Measurements from ENCODE around the gene CAMTA1. TPM values are rescaled to one million over a fixed set of nuclear protein-coding genes. Genes with fewer than 3 reads are reported as not detected.

Gene CAMTA1
- polyA plus RNA-seq, 1 donor from 2014 or later, result 162 TPM

DNA sequence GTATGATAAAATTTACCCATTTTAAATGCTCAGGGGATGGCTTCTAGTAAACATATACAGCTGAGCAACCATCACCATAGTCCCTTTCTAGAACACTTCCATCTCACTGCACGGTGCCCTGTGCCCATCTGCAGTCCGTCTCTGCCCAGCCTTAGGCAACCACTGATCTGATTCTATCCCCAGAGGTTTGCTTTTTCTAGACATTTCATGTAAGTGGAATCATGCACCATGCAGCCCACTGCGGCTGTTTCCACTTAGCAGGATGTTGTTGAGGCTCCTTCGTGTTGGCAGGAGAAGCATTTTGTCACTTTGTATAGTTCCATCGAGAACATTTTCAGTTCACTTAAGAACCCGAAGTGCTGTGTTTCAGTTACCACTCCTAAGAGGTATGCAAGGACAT lies 958.1 kb downstream of the CAMTA1 start:
- Histone ChIP-seq H3K9me3 (ENCODE audit: low read length) (no peaks in the 10 kb centered on the region), H3K27ac (ENCODE audit: low read length) (no peak overlapping the region), H3K4me3 (ENCODE audit: low read length) (no peak overlapping the region), H4K20me1 (ENCODE audit: insufficient read depth) (no peaks in the 10 kb centered on the region), H3K9me2 (ENCODE audit: insufficient read depth, low read length) (no peaks in the 10 kb centered on the region), H3K36me3 (ENCODE audit: insufficient read depth, low read length) (peaks cover 16% of the 10 kb centered on the region), H2AFZ (ENCODE audit: low read depth, low read length) (no peak overlapping the region), H3F3A (ENCODE audit: insufficient read depth, low read length, poor library complexity, severe bottlenecking) (no peaks in the 10 kb centered on the region), H3K79me2 (replicated peaks; ENCODE audit: insufficient read depth, low read length) (no peaks in the 10 kb centered on the region), H3K9ac (ENCODE audit: low read length) (no peak overlapping the region), H3K27me3 (ENCODE audit: insufficient read depth, low read depth, low read length) (no peaks in the 10 kb centered on the region), H3K4me2 (ENCODE audit: low read length) (no peak overlapping the region)
- TF ChIP-seq EZH2 (IDR thresholded peaks at IDR 0.05; ENCODE audit: borderline replicate concordance, insufficient read depth, low read length, poor library complexity, severe bottlenecking), result no peak
- TF ChIP-seq, protein P1, sequence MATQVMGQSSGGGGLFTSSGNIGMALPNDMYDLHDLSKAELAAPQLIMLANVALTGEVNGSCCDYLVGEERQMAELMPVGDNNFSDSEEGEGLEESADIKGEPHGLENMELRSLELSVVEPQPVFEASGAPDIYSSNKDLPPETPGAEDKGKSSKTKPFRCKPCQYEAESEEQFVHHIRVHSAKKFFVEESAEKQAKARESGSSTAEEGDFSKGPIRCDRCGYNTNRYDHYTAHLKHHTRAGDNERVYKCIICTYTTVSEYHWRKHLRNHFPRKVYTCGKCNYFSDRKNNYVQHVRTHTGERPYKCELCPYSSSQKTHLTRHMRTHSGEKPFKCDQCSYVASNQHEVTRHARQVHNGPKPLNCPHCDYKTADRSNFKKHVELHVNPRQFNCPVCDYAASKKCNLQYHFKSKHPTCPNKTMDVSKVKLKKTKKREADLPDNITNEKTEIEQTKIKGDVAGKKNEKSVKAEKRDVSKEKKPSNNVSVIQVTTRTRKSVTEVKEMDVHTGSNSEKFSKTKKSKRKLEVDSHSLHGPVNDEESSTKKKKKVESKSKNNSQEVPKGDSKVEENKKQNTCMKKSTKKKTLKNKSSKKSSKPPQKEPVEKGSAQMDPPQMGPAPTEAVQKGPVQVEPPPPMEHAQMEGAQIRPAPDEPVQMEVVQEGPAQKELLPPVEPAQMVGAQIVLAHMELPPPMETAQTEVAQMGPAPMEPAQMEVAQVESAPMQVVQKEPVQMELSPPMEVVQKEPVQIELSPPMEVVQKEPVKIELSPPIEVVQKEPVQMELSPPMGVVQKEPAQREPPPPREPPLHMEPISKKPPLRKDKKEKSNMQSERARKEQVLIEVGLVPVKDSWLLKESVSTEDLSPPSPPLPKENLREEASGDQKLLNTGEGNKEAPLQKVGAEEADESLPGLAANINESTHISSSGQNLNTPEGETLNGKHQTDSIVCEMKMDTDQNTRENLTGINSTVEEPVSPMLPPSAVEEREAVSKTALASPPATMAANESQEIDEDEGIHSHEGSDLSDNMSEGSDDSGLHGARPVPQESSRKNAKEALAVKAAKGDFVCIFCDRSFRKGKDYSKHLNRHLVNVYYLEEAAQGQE (IDR thresholded peaks at IDR 0.05; ENCODE audit: borderline replicate concordance), result no peak
- no peak for TF ChIP-seq EP300 (conservative IDR thresholded peaks at IDR 0.05; ENCODE audit: poor library complexity, severe bottlenecking)
- TF ChIP-seq SMC3 (conservative IDR thresholded peaks at IDR 0.05; ENCODE audit: poor library complexity), result no peak
- no peak for TF ChIP-seq RAD21 (conservative IDR thresholded peaks at IDR 0.05)
- no peak for TF ChIP-seq TAF1 (IDR thresholded peaks at IDR 0.05; ENCODE audit: low read depth)
- TF ChIP-seq MXI1 (conservative IDR thresholded peaks at IDR 0.05; ENCODE audit: poor library complexity, severe bottlenecking), result no peak
- no peak for TF ChIP-seq POLR2AphosphoS5 (IDR thresholded peaks at IDR 0.05)
- TF ChIP-seq, protein P2, sequence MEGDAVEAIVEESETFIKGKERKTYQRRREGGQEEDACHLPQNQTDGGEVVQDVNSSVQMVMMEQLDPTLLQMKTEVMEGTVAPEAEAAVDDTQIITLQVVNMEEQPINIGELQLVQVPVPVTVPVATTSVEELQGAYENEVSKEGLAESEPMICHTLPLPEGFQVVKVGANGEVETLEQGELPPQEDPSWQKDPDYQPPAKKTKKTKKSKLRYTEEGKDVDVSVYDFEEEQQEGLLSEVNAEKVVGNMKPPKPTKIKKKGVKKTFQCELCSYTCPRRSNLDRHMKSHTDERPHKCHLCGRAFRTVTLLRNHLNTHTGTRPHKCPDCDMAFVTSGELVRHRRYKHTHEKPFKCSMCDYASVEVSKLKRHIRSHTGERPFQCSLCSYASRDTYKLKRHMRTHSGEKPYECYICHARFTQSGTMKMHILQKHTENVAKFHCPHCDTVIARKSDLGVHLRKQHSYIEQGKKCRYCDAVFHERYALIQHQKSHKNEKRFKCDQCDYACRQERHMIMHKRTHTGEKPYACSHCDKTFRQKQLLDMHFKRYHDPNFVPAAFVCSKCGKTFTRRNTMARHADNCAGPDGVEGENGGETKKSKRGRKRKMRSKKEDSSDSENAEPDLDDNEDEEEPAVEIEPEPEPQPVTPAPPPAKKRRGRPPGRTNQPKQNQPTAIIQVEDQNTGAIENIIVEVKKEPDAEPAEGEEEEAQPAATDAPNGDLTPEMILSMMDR (IDR thresholded peaks at IDR 0.05; ENCODE audit: poor library complexity, severe bottlenecking), result no peak

DNA sequence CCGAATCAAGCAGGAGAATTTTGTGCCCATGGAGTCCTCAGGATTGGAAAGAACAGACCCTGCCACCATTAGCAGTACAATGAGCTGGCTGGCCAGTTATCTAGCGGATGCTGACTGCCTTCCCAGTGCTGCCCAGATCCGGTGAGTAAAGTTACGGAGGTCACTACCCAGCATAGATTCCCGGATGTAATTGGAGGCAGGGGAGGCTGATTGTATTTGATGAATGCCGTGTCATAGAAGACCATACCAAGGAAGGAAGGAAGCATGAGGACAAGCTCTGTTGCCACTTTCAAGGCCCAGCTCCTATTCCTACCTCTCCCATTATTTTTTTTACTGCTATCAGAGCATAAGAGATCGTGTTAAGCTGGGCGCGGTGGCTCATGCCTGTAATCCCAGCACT lies 959.6 kb downstream of the CAMTA1 start:
- TF ChIP-seq RAD21 (conservative IDR thresholded peaks at IDR 0.05) (no peak), TAF1 (IDR thresholded peaks at IDR 0.05; ENCODE audit: low read depth) (no peak), SMC3 (conservative IDR thresholded peaks at IDR 0.05; ENCODE audit: poor library complexity) (no peak), POLR2AphosphoS5 (IDR thresholded peaks at IDR 0.05) (no peak), MXI1 (conservative IDR thresholded peaks at IDR 0.05; ENCODE audit: poor library complexity, severe bottlenecking) (no peak), EP300 (conservative IDR thresholded peaks at IDR 0.05; ENCODE audit: poor library complexity, severe bottlenecking) (no peak), EZH2 (IDR thresholded peaks at IDR 0.05; ENCODE audit: borderline replicate concordance, insufficient read depth, low read length, poor library complexity, severe bottlenecking) (no peak)
- TF ChIP-seq, protein P1 (IDR thresholded peaks at IDR 0.05; ENCODE audit: borderline replicate concordance), result no peak
- TF ChIP-seq, protein P2 (IDR thresholded peaks at IDR 0.05; ENCODE audit: poor library complexity, severe bottlenecking), result no peak
- H2AFZ ChIP-seq (ENCODE audit: low read depth, low read length), result no peak overlapping the region
- H3K4me3 ChIP-seq (ENCODE audit: low read length), result no peak overlapping the region
- H3K27me3 ChIP-seq (ENCODE audit: insufficient read depth, low read depth, low read length), result no peaks in the 10 kb centered on the region
- no peak overlapping the region for H3K4me2 ChIP-seq (ENCODE audit: low read length)
- no peaks in the 10 kb centered on the region for H3K79me2 ChIP-seq (replicated peaks; ENCODE audit: insufficient read depth, low read length)
- no peaks in the 10 kb centered on the region for H3K9me3 ChIP-seq (ENCODE audit: low read length)
- H4K20me1 ChIP-seq (ENCODE audit: insufficient read depth), result no peaks in the 10 kb centered on the region
- peaks cover 6% of the 10 kb centered on the region for H3K36me3 ChIP-seq (ENCODE audit: insufficient read depth, low read length)
- H3K27ac ChIP-seq (ENCODE audit: low read length), result no peak overlapping the region
- H3K9ac ChIP-seq (ENCODE audit: low read length), result no peak overlapping the region
- H3F3A ChIP-seq (ENCODE audit: insufficient read depth, low read length, poor library complexity, severe bottlenecking), result no peaks in the 10 kb centered on the region
- H3K9me2 ChIP-seq (ENCODE audit: insufficient read depth, low read length), result no peaks in the 10 kb centered on the region

Data from neural cell (in vitro differentiated cells).